ENCODE data around the gene ZNF101. TPM values are rescaled to one million over a fixed set of nuclear protein-coding genes. Genes with fewer than 3 reads are reported as not detected.
A peak's percentile ranks its signal among the peaks of the same experiment; 100 is the strongest.

ZNF101 gene
- total and polyA plus RNA-seq, 9 of the 15 experiments (the other 6 are each of a cell fraction or from before 2014, with no cell fraction given): 9.6 to 20.3 (median 12.4) TPM

DNA sequence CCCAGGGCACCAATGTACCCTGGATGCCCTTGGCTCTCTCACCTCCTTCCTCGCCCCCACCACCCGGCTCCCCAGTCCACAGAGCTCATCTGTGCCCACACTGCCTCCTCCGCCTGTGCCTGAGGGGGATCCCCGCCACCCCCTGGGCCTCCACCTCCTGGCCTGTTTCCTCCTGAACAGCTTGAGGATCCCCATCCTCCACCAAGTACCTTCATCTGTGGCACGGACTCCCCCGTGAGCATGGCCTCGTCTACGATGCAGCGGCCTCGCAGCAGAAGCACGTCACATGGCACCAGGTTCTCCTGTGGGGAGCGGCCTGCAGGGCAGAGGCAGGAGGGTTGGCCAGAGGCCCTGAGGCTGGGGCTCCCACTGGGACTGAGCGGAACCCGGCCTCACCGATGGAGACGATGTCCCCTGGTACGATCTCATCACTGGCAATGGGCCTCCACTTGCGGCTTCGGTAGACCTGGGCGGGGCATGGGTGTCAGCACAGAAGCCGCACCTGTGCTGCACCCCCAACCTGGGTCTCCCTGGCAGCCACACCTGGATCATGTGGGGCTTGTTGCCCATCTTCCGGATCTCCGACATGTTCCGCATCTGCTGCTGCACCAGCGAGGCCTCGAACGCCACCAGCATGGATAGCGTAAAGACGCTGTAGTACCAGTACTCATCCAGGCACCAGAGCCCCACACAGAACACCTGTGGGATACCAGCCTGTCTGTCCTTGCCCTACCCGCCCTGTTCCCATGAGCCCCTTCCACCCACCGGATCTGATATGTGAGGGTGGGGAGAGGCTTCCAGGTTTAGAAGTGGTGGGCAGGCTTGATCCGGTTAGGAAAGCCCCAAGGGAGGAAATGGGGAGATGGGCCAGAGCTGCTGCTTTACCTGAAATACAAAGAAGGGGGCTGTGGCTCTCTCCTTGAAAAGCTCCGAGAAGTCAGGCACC lies 11.9 kb upstream of the ZNF101 start:
- ChIA-PET POLR2A (interaction anchor here (0.6 to 0.9 kb wide), 2 partner anchors 11 to 13 kb away, joined by 3 read pairs; no protein-coding TSS in a partner anchor), CTCF (ENCODE audit: low intra/inter-chr PET ratio) (no interaction called here)
- BruUV-seq (replicated peaks): no TSS peak
- Histone ChIP-seq H3K36me3 (ENCODE audit: control insufficient read depth, insufficient read depth, low read length) (peaks cover 89% of the 10 kb centered on the region), H3K27me3 (ENCODE audit: control insufficient read depth in 2 of 2, insufficient read depth in 2 of 2, low read length in 2 of 2) (no peaks in the 10 kb centered on the region), H4K20me1 (replicated peaks; ENCODE audit: control insufficient read depth, insufficient read depth, low read length) (peaks cover 3% of the 10 kb centered on the region; the same call in 1 of the 2 replicates), H2AFZ (ENCODE audit: low read depth, low read length) (no peak overlapping the region), H3K4me1 (replicated peaks in 1 of 2; ENCODE audit: control insufficient read depth in 2 of 2, insufficient read depth in 2 of 2, low read length in 2 of 2) (peaks cover 2 to 14% of the 10 kb centered on the region in 2 experiments; a peak in 4 of 5 replicates), H3K9me1 (ENCODE audit: control insufficient read depth, insufficient read depth, low read length) (no peaks in the 10 kb centered on the region), H3K79me2 (ENCODE audit: control insufficient read depth, insufficient read depth, low read length) (peaks cover 15% of the 10 kb centered on the region), H3K4me2 (ENCODE audit: insufficient read depth, low read length) (no peak overlapping the region), H3K4me3 (no peak overlapping the region), H3K9me3 (replicated peaks; ENCODE audit: control insufficient read depth, insufficient read depth, low read depth, low read length) (no peaks in the 10 kb centered on the region), H3K27ac (ENCODE audit: extremely low read depth, low read depth, low read length) (no peak overlapping the region), H3K9ac (ENCODE audit: insufficient read depth in 1 of 2, low read depth in 2 of 2, low read length in 2 of 2) (no peak overlapping the region; a peak in 1 of 4 replicates)
- TF ChIP-seq POLR2G (IDR thresholded peaks at IDR 0.05; ENCODE audit: low read depth, low read length) (0 out of 2 replicates have a peak, but pooled peaks have one; percentile 11), RBFOX2 (IDR thresholded peaks at IDR 0.05; ENCODE audit: low read depth, low read length) (peak; percentile 43; the same call in 1 of the 2 replicates), NFYB (IDR thresholded peaks at IDR 0.05; ENCODE audit: extremely low read depth, insufficient read length) (no peak)
- TF ChIP-seq, protein P1, sequence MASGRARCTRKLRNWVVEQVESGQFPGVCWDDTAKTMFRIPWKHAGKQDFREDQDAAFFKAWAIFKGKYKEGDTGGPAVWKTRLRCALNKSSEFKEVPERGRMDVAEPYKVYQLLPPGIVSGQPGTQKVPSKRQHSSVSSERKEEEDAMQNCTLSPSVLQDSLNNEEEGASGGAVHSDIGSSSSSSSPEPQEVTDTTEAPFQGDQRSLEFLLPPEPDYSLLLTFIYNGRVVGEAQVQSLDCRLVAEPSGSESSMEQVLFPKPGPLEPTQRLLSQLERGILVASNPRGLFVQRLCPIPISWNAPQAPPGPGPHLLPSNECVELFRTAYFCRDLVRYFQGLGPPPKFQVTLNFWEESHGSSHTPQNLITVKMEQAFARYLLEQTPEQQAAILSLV (tag; IDR thresholded peaks at IDR 0.05): no peak
- in situ Hi-C loops (cut with MboI): no loop called here
- FAIRE-seq: no peak
- DNase-seq (ENCODE audit: extremely low read depth in 1 of 4, low spot score in 3 of 4): peak in 1 of 4 experiments; percentile 9
- ATAC-seq: no peak
- intact Hi-C loops (cut with micrococcal nuclease): no loop called here
- WGBS (ENCODE audit: insufficient coverage, low coverage, missing lambda C conversion rate): 98% methylated on average over 25 of the region's 33 CpGs
